Duodenal mucosa (tissue), 2 donors: ENCODE results near the gene PVR.
"Not testable (repeated sequence)": the region's sequence is repeated elsewhere in the genome, so short reads cannot be mapped to it uniquely, and the experiment has no call there.

ENCODE experiments used
- H3K27ac ChIP-seq: one replicate; pipeline ENCODE4 v1.7.0; 2013; ENCODE audit warnings: low read depth, low read length
- H3K27me3 ChIP-seq, 2 donors: one replicate each; pipeline ENCODE4 v1.7.0; 2013; ENCODE audit warnings: low read length in 2 of 2, control low read depth in 1 of 2; ENCODE audit not compliant: insufficient read depth in 2 of 2, control insufficient read depth in 1 of 2
- H3K36me3 ChIP-seq, 2 donors: one replicate each; pipeline ENCODE4 v1.7.0; 2013; ENCODE audit warnings: low read length in 2 of 2, control low read depth in 1 of 2; ENCODE audit not compliant: insufficient read depth in 2 of 2, control insufficient read depth in 1 of 2
- H3K4me1 ChIP-seq, 2 donors: one replicate each; pipeline ENCODE4 v1.7.0; 2013; ENCODE audit warnings: low read length in 2 of 2, control low read depth in 1 of 2; ENCODE audit not compliant: insufficient read depth in 2 of 2, control insufficient read depth in 1 of 2
- H3K4me3 ChIP-seq, 2 donors: one replicate each; pipeline ENCODE4 v1.7.0; 2013; ENCODE audit warnings: low read length in 2 of 2, low read depth in 1 of 2
- H3K9ac ChIP-seq, 2 donors: one replicate each; pipeline ENCODE4 v1.7.0; 2013; ENCODE audit warnings: low read length in 2 of 2, low read depth in 1 of 2
- H3K9me3 ChIP-seq, 2 donors: one replicate each; pipeline ENCODE4 v1.7.0; 2013; ENCODE audit warnings: low read length in 2 of 2, control low read depth in 1 of 2; ENCODE audit not compliant: control insufficient read depth in 1 of 2

PVR gene

DNA sequence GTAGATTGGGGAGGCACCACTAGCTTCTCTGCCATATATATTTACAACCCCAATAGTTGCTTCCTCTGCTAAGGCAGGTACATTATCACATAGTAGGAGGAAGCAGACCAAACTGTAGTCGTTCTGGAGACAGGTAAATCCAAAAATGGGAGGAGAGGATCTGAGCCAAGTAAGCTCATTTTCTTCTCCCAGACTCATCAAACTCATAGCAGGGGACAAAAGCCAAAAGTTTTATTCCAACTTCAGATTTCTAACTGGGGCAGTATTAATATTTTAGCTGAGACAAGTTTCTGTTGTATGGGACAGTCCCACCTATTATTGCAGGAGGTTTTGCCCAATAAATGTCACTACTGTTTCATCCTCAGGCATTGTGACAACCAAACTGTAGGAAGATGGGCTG, 38.2 kb upstream of the PVR start:
- Histone ChIP-seq H3K9me3 (no peaks in the 10 kb centered on the region), H3K4me1 (peaks cover 23 to 40% of the 10 kb centered on the region in 2 donors), H3K36me3 (no peaks in the 10 kb centered on the region), H3K27me3 (no peaks in the 10 kb centered on the region), H3K9ac (no peak overlapping the region), H3K4me3 (no peak overlapping the region), H3K27ac (no peak overlapping the region)

DNA sequence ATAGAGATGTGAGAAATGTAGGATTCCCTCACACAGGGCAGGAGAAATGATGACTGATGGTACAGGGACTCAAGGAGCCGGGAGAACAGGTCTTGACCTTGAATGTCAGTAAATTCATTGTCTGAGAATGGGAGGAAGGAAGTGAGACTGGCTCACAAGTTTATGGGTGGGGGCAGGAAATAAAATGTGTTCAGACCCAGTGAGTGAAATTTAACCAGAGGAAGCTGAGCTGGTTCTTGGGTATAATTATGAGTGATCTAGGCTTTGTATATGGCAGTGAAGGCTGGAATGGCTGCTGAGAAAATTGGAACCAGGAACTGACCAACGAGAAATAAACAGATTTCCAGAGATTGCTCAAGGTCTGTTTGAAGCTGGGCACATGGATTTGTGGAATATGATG, 36.7 kb upstream of the PVR start:
- Histone ChIP-seq H3K27ac (no peak overlapping the region), H3K9me3 (no peaks in the 10 kb centered on the region), H3K4me1 (peaks cover 24 to 44% of the 10 kb centered on the region in 2 donors)

DNA sequence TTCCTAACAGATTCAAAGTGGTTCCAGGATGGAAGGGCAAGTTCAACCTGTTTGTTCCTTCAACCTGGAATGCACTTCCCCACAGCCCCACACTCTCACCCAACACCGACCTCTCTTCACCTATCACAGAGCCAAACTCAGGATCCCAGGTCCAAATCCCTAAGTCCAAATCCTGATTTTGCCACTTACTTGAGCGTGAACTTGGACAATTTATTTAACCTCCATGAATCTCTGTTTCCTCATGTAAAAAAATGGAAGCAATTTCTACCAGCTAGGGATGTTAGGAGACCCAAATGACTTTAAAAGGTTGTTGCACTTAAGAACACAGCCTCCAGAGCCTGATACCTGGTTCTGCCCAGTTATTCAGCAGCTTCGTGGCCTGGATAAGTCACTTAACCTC, 35.8 kb upstream of the PVR start:
- H3K27ac ChIP-seq = no peak overlapping the region
- H3K27me3 ChIP-seq = no peaks in the 10 kb centered on the region

More for the DNA sequence above, 36.7 kb upstream of the PVR start:
- no peak overlapping the region for H3K9ac ChIP-seq
- no peak overlapping the region for H3K4me3 ChIP-seq
- H3K27me3 ChIP-seq = no peaks in the 10 kb centered on the region
- H3K36me3 ChIP-seq = no peaks in the 10 kb centered on the region

DNA sequence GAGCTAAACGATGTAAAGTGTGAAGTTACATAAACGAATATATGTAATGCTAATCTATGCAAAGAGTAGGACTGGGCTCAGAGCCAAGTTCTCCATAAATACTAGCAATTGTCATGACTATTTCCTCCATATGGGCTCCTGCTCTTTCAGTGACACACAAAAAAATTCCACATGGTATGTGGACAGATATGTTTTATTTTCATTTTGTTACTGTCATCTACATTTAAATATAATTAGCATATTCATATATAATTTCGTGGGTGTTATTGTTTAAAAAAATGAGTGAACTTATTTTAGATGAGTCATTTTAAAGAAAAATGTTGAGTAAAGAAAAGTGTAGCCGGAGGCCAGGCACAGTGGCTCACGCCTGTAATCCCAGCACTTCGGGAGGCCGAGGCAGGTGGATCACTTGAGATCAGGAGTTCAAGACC, 35.3 kb upstream of the PVR start:
- Histone ChIP-seq H3K27ac (no peak overlapping the region), H3K9me3 (no peaks in the 10 kb centered on the region), H3K27me3 (no peaks in the 10 kb centered on the region), H3K9ac (no peak overlapping the region), H3K4me1 (peaks cover 35 to 51% of the 10 kb centered on the region in 2 donors), H3K36me3 (no peaks in the 10 kb centered on the region), H3K4me3 (no peak overlapping the region)

More for the DNA sequence above, 35.8 kb upstream of the PVR start:
- Histone ChIP-seq H3K9me3 (no peaks in the 10 kb centered on the region), H3K36me3 (no peaks in the 10 kb centered on the region), H3K4me1 (peaks cover 33 to 52% of the 10 kb centered on the region in 2 donors), H3K4me3 (no peak overlapping the region), H3K9ac (no peak overlapping the region)

DNA sequence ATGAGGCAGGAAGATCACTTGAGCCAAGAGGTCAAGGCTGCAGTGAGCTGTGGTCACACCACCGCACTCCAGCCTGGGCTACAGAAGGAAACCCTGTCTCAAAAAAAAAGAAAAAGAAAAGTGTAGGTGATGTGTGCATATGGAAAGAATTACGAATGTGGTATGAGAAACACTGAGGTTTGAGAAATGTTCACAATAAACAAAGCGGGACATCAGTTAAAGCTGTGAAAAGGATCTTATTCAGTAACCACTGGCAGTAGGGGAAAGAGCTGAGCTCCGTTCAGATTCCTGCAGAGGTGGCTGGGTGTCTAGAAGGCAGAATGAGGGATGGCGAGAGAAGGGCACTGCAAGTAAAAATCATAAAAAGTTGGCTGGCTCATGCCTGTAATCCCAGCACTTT, 34.5 kb upstream of the PVR start:
- H3K9ac ChIP-seq = no peak overlapping the region
- no peaks in the 10 kb centered on the region for H3K27me3 ChIP-seq
- H3K4me3 ChIP-seq = no peak overlapping the region
- no peaks in the 10 kb centered on the region for H3K36me3 ChIP-seq
- H3K9me3 ChIP-seq = no peaks in the 10 kb centered on the region
- H3K27ac ChIP-seq = no peak overlapping the region
- peaks cover 34 to 51% of the 10 kb centered on the region in 2 donors for H3K4me1 ChIP-seq

DNA sequence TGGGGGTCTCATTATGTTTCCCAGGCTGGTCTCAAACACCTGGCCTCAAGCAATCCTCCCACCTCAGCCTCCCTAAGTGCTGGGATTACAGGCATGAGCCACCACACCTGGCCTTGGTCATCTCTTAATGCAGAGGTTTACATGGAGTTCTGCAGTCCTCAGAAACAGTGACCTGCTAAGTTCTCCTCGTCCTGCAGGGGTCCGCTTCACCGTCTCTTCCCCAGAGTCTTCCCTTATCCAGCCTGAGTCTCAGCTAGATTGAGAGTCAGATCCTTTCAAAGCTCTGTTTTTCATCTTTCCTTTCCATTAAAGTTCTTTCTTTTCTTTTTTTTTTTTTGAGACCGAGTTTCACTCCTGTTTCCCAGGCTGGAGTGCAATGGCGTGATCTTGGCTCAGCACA, 33.2 kb upstream of the PVR start:
- H3K4me3 ChIP-seq, H3K9ac ChIP-seq, H3K9me3 ChIP-seq, H3K27me3 ChIP-seq, H3K27ac ChIP-seq, H3K36me3 ChIP-seq: not testable (repeated sequence)
- H3K4me1 ChIP-seq = peaks cover 33 to 50% of the 10 kb centered on the region in 2 donors

DNA sequence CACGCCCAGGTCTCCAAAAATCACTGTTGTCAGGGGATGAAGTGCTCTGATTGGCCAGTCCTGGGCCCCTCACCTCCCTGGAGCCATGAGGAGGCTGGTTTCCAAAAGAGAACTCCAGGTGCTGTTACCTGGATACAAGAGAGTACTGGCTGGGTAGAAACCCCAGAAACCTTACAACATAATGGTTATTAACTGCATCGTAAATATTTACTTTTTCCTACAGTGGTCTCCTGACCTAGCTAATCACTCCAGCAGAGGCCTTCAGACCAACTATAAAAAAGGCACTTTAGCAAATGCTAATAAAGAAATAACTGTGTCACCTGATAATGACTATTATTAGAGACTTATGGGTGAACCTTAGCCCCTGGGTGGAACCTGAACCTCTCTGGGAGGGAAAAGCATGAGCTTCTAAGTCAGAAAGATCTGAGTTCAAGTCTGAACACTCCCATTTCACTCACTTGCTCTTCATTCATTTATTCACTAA, 31.9 kb upstream of the PVR start:
- no peak overlapping the region for H3K4me3 ChIP-seq
- no peak overlapping the region for H3K27ac ChIP-seq
- H3K9me3 ChIP-seq = no peaks in the 10 kb centered on the region
- H3K4me1 ChIP-seq = peaks cover 32 to 49% of the 10 kb centered on the region in 2 donors
- H3K36me3 ChIP-seq = no peaks in the 10 kb centered on the region
- H3K9ac ChIP-seq = peak overlapping the region in 1 of 2 donors; percentile 47
- no peaks in the 10 kb centered on the region for H3K27me3 ChIP-seq

DNA sequence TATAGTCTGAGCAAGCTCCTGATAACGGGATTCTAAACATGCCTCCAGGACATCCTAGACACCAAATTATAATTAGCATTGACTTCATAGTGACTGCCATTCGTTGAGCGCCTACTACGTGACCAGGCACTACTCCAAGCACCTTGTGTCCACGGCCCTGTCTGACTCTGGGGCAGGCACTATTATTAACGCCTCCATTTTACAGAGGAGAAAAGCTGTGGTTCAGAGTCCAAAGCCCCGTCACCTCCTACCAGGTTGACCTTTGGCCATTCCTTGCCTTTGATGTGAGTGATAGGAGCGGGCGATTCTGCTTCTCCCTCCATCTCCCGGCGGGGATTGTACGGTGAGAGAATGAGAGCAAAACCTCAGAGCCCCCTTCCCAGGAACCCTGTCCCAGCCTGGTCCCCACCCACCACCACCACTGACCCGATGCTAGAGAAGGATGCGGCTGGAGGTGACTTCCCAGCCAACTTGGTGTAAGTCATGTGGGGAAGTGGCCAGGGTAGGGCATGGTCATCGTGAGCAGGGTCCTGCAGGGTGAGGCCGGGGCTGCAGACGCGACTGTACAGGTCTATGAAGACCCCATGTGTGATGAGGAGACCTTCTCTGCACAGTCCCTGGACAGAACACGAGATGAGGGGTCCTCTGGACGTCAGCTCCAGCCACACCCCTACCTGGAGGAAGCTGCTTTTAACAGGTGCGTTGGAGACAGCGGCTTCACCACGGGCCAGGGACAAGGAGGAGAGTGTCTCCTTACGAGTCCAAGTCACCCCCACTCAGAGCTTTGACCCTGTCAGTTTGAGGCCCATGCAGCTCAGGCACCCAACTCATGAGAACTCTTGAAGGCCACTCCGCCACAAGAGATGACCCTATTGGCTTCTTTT, 30.2 kb upstream of the PVR start, which contains the start of gene IGSF23:
Gene IGSF23, plus strand, starts transcription at position 269 of the 884 bp plus-strand sequence. Its CDS starts 83 bp downstream, at position 352.
- Histone ChIP-seq H3K4me3 (peak within 1 kb of the TSS; percentile 50 to 60), H3K36me3 (no peaks in the 10 kb centered on the region), H3K27me3 (no peaks in the 10 kb centered on the region), H3K9me3 (no peaks in the 10 kb centered on the region), H3K27ac (peak within 1 kb of the TSS; percentile 72), H3K4me1 (peaks cover 20 to 33% of the 10 kb centered on the region in 2 donors), H3K9ac (peak within 1 kb of the TSS; percentile 52 to 63)

DNA sequence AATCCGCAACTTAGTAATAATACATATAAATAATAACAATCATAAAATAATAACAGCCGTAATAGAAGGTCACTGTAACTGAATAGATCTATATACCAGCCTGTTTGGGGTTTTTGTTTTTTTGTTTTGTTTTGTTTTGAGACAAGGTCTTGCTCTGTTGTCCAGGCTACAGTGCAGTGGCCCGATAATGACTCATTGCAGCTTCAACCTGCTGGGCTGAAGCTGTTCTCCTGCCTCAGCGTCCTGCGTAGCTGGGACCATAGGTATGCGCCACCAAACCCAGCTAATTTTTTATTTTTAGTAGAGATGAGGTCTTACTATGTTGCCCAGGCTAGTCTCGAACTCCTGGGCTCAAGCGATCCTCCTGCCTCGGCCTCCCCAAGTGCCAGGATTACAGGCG, 29.4 kb upstream of the PVR start:
- H3K36me3 ChIP-seq = no peaks in the 10 kb centered on the region
- no peaks in the 10 kb centered on the region for H3K9me3 ChIP-seq
- no peak overlapping the region for H3K9ac ChIP-seq
- peaks cover 20 to 33% of the 10 kb centered on the region in 2 donors for H3K4me1 ChIP-seq
- H3K27me3 ChIP-seq = no peaks in the 10 kb centered on the region
- peak overlapping the region in 1 of 2 donors; percentile 60 for H3K4me3 ChIP-seq
- H3K27ac ChIP-seq = peak overlapping the region; percentile 72

DNA sequence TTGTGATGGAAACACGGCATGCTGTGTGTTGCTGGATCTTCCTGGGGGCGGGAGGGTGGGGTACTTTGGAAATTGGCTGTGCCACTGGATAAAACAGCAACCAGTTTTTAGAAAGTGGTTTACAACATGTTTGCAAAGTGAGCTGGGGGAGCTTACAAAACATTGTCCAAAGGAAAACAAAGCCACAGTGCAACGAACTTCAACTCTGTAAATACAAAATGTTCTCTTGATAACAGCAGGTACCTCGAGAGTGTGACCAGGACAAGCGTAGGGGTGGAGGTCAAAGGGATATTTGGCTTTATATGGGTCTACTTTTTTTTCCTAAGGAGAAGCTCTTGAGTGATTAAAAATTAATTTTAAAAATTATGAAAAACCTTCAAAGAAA, 27.9 kb upstream of the PVR start:
- H3K4me1 ChIP-seq = peaks cover 15 to 28% of the 10 kb centered on the region in 2 donors
- peak overlapping the region in 1 of 2 donors; percentile 36 for H3K4me3 ChIP-seq
- no peak overlapping the region for H3K9ac ChIP-seq
- no peaks in the 10 kb centered on the region for H3K9me3 ChIP-seq
- H3K27ac ChIP-seq = no peak overlapping the region
- H3K36me3 ChIP-seq = no peaks in the 10 kb centered on the region
- no peaks in the 10 kb centered on the region for H3K27me3 ChIP-seq
